ENCODE measurements around the gene ABHD12.

GRCh38 chr20:25314497-25315417 is 75.9 kb downstream of the ABHD12 start:
- no peak for TF ChIP-seq CTCF (IDR thresholded peaks at IDR 0.05)
- no peak for TF ChIP-seq POLR2AphosphoS5 (IDR thresholded peaks at IDR 0.05)
